LNCAP (cell line): ENCODE measurements around the gene LNX1.

Experiments used
- TF ChIP-seq, protein P1 (sequence below): fragments of 450-650 bp; IDR thresholded peaks from 2 replicates; pipeline ENCODE4 v1.5.1; 2017; ENCODE audit warnings: mild to moderate bottlenecking

The LNX1 gene

DNA sequence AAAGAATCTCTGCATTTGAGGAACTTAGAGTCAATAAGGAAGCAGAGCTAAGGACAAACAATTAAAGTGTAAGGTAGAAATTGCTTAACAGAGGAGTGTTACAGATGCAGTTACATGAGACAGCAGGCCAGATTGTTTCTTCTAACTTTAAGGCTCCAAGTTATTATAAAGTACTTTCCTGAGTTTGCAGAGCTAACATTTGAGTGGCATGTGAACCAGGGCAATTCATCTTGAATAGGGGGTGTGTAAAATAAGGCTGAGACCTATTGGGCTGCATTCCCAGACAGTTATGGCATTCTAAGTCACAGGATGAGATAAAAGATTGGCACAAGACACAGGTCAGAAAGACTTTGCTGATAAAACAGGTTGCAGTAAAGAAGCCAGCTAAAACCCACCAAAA, 7.6 kb upstream of the LNX1 start:
- TF ChIP-seq, protein P1, sequence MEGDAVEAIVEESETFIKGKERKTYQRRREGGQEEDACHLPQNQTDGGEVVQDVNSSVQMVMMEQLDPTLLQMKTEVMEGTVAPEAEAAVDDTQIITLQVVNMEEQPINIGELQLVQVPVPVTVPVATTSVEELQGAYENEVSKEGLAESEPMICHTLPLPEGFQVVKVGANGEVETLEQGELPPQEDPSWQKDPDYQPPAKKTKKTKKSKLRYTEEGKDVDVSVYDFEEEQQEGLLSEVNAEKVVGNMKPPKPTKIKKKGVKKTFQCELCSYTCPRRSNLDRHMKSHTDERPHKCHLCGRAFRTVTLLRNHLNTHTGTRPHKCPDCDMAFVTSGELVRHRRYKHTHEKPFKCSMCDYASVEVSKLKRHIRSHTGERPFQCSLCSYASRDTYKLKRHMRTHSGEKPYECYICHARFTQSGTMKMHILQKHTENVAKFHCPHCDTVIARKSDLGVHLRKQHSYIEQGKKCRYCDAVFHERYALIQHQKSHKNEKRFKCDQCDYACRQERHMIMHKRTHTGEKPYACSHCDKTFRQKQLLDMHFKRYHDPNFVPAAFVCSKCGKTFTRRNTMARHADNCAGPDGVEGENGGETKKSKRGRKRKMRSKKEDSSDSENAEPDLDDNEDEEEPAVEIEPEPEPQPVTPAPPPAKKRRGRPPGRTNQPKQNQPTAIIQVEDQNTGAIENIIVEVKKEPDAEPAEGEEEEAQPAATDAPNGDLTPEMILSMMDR = no peak

DNA sequence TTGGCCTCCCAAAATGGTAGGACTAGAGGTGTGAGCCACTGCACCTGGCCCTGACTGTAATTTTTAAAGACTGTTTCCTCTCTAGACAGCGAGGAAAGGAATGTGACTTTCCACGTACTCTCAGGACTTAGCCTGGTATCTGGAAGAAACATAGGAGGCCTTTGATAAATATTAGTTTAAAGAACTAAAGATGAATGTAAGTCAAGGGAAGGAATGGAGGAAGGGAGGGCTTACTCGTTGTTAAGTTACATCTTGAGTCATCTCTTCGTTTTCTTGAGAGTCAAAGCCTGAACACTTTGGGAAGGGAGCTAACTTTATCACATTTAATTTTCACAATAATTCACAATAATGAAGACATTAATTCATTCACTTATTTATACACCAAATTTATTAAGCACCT, 7.2 kb upstream of the LNX1 start:
- TF ChIP-seq, protein P1 = no peak

DNA sequence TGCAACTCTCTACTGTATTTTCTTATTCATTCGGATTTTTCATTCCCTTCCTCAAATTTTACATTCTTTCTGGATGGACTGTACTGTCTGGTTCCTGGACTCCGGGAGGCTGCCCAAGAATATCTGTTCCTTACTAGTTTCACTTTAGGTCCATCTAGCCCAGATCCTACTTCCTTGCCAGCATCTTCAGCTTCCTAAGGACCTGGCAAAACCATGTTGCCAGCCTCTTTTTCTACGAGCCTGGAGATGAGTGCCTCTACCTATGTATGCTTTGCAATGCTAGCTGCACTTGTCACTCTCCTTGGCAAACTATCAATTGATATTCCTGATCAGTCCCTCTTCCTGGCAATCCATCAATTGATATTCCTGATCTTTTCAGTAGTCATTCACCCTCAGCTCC, 5.6 kb upstream of the LNX1 start:
- TF ChIP-seq, protein P1 = no peak

DNA sequence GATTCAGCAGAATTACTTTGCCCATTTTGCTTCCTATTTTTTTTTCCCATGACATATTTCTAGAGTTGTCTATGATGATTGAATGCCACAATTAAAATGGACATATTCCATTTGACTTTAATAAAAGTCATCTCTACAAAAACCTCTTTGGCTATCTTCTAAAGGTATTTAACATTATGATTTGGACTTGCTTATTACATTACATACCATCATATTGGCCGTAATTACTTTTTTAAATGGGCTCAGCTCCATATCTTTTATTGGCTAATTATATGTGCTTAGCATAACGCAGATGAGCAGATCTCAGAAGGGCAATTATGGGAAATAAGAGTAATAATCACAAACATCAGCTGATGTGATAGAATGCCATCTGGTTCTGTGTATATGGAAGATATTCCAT, 4.5 kb upstream of the LNX1 start:
- TF ChIP-seq, protein P1 = no peak

DNA sequence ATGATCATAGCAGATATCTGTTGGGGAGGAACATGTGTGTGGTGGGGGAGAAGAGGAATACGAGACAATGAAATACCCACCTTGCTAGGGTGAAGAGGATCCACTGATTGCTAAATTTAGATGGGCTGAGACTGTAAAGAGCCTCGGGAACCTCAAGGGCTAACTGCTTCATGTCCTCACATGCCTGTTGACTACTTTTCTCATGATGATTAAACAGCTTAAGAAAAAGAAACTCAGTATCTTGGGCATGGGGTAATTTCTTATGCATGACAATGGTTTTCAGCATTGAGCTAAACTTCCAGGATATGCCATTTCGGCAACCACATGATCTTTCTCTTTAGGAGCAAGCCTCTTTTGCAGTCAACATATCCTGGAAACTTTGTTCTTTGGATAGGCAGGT, 3.9 kb upstream of the LNX1 start:
- TF ChIP-seq, protein P1 = no peak

DNA sequence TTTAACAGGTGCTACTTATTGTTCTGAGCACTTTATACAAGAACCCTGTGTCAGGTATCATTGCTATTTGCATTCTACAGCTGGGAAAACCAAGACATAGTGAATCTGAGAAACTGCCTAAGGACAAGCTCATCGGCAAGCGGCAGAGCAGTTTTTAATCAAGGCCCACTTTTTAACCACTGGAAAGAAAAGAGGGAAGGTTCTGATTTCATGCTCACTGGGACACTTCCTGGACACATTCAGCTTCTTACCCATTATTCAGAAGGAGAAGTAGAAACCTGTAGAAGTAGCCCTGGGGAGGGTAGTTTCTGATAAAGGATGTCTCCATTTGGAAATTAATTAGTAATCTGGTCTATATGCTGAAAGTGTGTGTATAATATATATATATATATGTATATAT, 2.5 kb upstream of the LNX1 start:
- TF ChIP-seq, protein P1 = no peak

DNA sequence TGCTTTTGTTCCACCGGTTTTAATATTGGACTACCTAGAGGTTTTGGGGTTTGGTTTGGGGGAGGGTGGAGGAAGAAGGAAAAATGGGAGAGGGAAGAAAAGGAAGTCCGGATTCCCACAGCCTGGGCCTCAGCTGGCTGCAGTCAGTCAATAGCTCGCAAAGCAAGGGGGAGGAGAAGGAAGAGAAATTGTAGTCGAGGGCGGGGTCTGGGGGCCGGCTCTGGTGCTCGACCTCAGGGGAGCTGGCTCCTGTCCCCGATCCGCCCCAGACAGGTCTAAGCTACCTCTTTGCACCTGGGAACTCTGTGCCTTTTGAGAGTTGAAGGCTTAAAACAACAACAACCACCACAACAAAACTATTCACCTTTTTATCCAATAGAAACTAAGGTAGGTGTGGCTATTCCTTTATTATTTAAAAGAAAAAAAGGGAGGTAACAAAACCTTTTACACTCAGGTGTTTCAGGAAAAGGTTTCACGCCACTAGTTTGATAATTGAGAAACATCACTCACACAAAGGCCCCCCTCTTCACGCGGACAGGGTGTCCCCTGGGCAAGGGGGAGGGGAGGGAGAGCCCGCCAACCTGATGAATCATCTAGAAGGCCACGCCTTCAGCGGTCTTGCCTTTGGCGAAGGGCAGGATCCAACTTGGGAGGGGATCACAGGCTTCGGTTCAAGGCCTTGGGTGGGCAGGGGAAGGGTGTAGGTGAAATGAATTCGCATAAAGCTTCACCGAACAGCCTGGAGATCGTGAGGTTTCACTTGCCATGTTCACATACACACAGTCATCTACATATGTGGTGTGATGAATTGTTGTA, 1.6 kb upstream of the LNX1 start:
- TF ChIP-seq, protein P1 = no peak

DNA sequence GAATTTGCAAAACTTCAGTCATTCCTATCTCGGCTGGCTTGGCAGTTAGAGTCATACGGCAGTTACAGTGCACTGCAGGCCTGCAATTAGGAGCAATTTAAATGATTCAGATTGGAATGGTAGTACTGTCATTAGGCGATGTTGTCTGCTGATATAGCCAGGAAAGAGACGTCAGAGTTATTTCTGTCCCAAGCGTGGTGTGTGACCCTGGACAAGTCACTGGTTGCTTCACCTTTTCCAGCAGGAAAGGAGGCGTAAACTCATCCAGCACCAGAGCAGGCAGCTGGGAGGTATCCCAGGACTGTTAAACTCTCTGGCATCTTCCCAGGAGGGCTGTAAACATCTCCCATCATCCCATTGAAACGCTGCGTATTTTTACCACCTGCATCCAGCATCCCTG, 836 bp upstream of the LNX1 start:
- TF ChIP-seq, protein P1 = no peak
